ENCODE results near the gene XRCC4.

GRCh38 chr5:83146441-83146840 is 69.1 kb downstream of the XRCC4 start:
- no peak for TF ChIP-seq EZH2 (IDR thresholded peaks at IDR 0.05; ENCODE audit: borderline replicate concordance, low read depth, low read length)
- TF ChIP-seq ZNF316 (IDR thresholded peaks at IDR 0.05): no peak
- TF ChIP-seq ZFP36 (IDR thresholded peaks at IDR 0.05; ENCODE audit: low read depth, low read length, partially characterized antibody): no peak
- TF ChIP-seq ATF3 (IDR thresholded peaks at IDR 0.05): no peak
- no peak for TF ChIP-seq ATF3 (CRISPR knock-in tag; conservative IDR thresholded peaks at IDR 0.05)
